Cortex of kidney (tissue), 1 donor: ENCODE results near the gene CPLX3.

Source experiments
- DNase-seq: peaks from one replicate; lab custom pipeline; 2025; lab: John Stamatoyannopoulos, UW

The CPLX3 gene

DNA sequence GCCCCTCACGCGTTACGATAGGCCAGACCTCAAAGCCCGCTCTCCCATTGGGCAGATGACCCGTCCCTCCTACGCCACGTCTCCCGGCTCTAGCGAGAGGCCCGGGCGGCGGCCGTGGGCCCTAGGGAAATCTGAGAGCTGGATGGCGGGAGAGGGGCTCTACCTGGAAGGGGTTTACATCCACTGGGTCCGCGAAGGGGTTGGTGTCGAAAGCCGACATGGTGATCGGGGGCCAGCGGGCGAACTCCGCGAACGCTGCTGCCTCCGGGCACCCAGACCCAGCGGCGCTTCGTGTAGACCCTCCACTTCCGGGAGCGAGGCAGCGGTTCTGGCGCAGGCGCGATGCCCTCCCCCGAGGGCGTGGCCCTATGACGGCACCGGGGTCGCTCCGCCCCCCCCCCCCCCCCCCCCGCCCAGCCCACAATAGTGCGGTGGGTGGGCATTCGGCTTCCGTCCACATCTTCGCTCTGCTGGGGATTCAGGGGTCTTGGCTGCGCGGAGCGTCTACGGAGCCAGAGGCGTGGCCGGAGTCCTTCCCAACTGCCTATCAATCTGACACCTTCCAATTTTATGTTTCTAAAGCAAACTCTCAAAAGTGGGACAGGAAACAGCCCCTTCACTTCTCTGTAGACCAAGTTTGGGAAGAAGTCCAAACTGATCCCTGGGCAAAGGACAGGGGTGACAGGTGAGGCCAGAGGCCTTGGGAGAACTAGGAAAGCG lies 46.8 kb downstream of the CPLX3 start, which contains the start of gene SCAMP2:
Gene SCAMP2, minus strand, starts transcription at position 330 of the 720 bp plus-strand sequence. Its CDS starts 110 bp downstream, at position 220.
- peak; percentile 55 for DNase-seq

DNA sequence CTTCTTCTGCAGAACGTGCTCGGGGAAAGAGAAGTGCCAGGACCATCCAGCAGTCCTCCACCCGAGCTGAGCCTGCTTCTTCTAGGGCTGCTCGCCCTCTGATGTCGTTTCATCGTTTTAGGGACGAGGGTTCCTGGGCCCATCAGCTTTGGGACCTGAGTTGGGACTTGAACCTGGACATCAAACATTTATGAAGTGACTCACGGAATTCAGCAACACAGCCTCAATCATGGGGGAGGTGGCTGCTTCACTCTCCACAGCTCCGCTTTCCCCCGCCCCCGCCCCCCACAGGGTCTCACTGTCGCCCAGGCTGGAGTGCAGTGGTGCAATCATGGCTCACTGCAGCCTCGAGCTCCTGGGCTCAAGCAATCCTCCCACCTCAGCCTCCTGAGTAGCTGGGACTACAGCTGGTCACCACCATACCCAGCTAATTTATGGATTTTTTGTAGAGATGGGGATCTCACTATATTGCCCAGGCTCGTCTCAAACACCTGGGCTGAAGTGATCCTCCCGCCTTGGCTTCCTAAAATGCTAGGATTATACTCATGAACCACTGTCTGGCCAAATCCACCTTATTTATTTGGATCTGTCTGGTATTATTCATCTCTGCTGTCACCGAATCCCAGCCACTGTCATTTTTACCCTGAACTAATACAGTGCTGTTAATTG lies 47.5 kb downstream of the CPLX3 start:
- no peak for DNase-seq

DNA sequence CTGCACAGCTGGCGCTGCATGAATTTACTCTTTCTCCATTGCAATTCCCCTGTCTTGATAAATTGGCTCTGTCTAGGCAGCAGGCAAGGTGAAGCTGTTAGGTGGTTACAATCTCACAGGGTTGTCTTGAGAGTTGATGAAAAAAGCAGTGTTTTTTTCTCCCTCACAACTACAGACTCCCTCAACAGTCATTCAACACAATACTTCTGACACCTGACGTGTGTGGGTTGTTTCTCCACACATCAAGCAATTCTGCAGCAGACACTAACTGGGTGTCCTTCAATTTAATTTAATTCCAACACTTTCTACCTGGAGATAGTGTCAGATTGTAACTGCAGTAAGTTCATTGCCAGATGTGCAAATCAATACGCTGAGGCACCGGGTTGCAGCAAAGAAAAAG lies 51.8 kb downstream of the CPLX3 start:
- no peak for DNase-seq
